ENCODE results near the gene RIN1.
"Not testable (repeated sequence)": the region's sequence is repeated elsewhere in the genome, so short reads cannot be mapped to it uniquely, and the experiment has no call there.

RIN1 gene

DNA sequence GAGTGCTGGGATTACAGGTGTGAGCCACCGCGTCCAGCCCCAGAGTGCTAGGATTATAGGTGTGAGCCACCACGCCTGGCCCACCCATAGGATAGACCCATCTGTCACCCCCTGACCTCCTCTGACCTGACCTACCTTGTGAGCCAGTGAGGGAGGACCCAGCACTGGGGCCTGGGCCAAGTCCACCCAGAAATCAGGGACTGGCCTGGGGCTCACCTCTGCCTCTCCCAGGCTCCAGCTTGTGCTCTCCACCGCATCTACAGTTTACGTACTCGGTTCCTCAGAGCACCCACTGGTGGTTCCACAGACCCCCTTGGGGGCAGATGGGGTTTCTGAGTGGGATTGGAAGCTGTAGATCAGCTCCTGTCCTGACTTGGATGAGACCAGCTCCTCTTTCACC, 28.9 kb upstream of the RIN1 start:
- Mint-ChIP-seq H3K9me3 (no peaks in the 10 kb centered on the region), H3K27me3 (no peaks in the 10 kb centered on the region), H3K4me1 (peaks cover 5% of the 10 kb centered on the region), H3K27ac (no peak overlapping the region), H3K4me3 (no peak overlapping the region), H3K36me3 (ENCODE audit: low read depth) (peaks cover 14% of the 10 kb centered on the region)
- DNase-seq (no peak), ATAC-seq (no peak)

DNA sequence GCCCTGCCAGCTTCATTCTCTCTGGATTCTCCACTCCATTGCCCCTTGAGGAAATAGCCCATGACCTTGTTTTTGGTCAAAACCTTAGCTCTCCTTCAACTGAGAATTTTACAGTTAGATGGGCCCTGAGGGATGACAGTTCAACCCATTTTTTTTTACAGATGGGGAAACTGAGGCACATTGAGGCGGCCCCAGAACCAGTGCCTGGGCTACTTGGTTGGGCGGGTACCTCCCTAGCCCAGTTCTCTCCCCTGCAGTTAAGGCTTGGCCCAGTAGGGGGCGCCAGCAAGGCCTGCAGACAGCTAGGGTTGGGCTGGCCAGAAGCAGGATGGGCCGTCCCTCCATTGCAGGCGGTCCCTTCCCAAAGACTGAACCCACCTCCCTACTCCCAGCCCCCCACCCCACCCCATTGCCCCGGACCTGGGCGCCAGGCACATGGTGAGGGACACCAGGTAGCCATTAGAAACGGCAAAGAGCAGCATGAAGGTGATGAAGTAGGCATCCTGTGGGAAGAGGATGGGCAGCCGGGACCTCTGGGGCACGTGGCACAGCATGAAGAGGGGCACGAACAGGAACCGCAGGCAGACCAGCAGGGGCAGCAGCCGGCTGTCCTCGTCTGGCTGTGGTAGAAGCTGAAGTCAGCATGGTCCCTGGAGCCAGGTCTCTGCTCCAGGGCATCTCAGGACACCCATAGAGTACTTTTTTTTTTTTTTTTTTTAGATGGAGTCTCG, 27.7 kb upstream of the RIN1 start:
- Mint-ChIP-seq H3K27ac (no peak overlapping the region), H3K4me3 (no peak overlapping the region), H3K9me3 (no peaks in the 10 kb centered on the region), H3K4me1 (no peaks in the 10 kb centered on the region), H3K36me3 (ENCODE audit: low read depth) (peaks cover 11% of the 10 kb centered on the region), H3K27me3 (no peaks in the 10 kb centered on the region)
- ATAC-seq (peak; percentile 50), DNase-seq (peak; percentile 88)

DNA sequence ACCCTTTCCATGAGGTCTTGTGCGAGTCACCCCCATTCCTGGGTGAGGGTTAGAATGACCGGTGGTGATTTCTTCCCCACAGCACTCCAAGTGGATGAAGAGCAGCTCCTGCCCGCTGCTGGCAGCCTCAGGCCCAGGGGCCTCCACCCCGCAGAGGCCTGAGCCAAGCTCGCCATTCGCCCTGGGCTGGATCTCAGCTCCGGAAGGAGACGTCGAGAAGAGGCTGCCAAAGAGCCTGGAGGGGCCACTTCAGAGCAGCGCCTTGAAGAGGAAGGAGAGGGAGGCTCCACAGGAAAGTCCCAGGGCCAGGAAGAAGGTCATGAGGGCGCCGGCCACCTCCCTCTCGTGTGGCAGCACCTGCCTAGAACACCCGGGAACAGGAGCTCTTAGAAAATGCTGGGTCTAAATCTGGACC, 27.0 kb upstream of the RIN1 start:
- DNase-seq (no peak), ATAC-seq (no peak)
- Mint-ChIP-seq H3K4me3 (no peak overlapping the region), H3K4me1 (no peaks in the 10 kb centered on the region), H3K9me3 (no peaks in the 10 kb centered on the region), H3K27ac (no peak overlapping the region), H3K27me3 (no peaks in the 10 kb centered on the region), H3K36me3 (ENCODE audit: low read depth) (peaks cover 11% of the 10 kb centered on the region)

DNA sequence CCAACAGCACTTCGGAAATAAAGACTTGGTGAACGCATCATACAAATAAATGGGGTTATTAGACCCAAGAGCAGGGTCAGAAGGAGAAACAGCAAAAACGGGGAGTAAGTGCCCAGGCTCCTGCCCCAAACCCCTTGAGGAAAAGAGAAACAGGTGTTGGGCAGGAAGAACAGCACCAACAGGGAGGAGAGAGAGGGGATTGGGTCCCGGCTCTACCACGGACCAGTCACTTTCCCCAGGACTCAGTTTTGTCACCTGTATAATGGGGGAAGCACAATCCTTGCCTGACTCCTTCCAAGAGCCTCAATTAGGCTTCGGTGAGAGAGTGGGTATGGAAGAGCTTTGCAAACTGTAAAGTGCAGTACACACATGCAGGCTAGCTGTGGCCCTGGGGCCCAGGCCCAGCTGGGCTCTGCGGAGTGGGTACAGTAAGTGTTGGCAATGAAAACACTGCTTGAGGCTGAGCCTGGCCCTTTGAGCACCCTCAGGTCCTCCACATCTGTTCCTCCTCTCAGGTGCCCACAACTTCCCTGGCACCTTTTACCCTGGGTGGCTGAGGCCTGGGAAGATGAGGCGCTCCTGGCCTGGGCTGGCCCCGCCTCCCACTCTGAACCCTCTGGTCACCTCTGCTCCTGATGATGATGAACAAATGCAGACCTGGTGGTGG, 26.4 kb upstream of the RIN1 start:
- no peaks in the 10 kb centered on the region for H3K4me1 Mint-ChIP-seq
- no peak overlapping the region for H3K27ac Mint-ChIP-seq
- no peak overlapping the region for H3K4me3 Mint-ChIP-seq
- no peaks in the 10 kb centered on the region for H3K27me3 Mint-ChIP-seq
- ATAC-seq (no peak), DNase-seq (no peak)
- H3K9me3 Mint-ChIP-seq, result no peaks in the 10 kb centered on the region
- peaks cover 6% of the 10 kb centered on the region for H3K36me3 Mint-ChIP-seq (ENCODE audit: low read depth)

DNA sequence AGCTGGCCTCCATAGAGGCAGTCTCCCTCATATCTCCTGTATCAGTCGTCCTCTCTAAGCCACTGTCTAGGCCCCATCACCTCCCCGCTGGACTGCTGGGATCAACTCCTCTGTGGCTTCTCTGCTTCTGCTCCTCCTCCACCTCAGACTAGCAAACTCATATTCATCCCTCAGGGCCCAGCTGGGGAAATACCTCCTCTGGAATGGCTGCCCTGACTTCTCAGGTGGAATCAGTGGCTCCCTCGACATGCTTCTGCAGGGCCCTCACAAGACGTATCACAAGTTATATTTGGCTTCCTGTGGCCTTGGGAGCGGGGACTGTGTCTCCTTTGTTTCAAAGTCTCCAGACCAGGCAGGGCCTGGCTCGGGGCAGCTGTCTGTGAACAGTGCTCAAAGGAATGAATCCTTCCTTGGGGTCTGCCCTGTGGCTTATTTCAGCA, 25.3 kb upstream of the RIN1 start:
- Mint-ChIP-seq H3K27me3 (no peaks in the 10 kb centered on the region), H3K27ac (no peak overlapping the region), H3K36me3 (ENCODE audit: low read depth) (peaks cover 6% of the 10 kb centered on the region), H3K9me3 (no peaks in the 10 kb centered on the region), H3K4me3 (no peak overlapping the region), H3K4me1 (no peaks in the 10 kb centered on the region)
- DNase-seq, result no peak
- ATAC-seq, result no peak

DNA sequence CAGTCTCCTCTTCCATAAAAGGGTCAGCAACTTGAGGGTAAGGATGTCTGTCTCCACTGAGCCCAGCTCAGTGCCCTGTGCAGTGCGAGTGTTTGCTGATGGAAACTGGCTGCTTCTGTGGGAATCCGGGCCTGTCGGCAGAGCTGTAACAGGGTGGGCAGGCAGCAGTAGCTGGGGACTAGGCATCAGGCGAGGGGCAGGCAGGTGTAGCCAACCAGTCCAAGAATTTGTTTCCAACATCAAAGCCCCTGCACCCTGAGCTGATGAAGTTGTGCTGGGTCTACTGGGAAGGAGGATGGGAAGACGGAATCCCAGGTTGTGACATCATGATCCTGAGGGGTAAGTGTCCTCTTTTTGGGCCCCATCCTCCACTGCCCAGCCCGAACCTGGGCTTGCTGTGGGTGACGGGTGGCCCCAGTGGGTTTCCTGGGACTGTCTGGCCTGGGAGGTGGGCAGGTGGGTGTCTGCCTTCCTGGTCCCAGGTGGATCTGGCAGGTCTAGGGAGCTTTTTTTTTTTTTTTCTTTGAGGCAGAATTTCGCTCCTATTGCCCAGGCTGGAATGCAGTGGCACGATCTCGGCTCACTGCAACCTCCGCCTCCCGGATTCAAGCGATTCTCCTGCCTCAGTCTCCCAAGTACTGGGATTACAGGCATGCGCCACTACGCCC, 24.3 kb upstream of the RIN1 start:
- H3K9me3 Mint-ChIP-seq, result no peaks in the 10 kb centered on the region
- no peak for ATAC-seq
- no peak for DNase-seq
- no peak overlapping the region for H3K27ac Mint-ChIP-seq
- H3K36me3 Mint-ChIP-seq (ENCODE audit: low read depth), result peaks cover 5% of the 10 kb centered on the region
- no peaks in the 10 kb centered on the region for H3K4me1 Mint-ChIP-seq
- H3K4me3 Mint-ChIP-seq, result no peak overlapping the region
- no peaks in the 10 kb centered on the region for H3K27me3 Mint-ChIP-seq

- ATAC-seq (no peak), DNase-seq (no peak)
- H3K4me3 Mint-ChIP-seq, result no peak overlapping the region
- no peaks in the 10 kb centered on the region for H3K27me3 Mint-ChIP-seq
- H3K27ac Mint-ChIP-seq, result no peak overlapping the region
- no peaks in the 10 kb centered on the region for H3K9me3 Mint-ChIP-seq
- H3K4me1 Mint-ChIP-seq, result no peaks in the 10 kb centered on the region
- H3K36me3 Mint-ChIP-seq (ENCODE audit: low read depth), result peaks cover 3% of the 10 kb centered on the region
These were observed 23.4 kb upstream of the RIN1 start for GRCh38 chr11:66359662-66360087.

- H3K36me3 Mint-ChIP-seq (ENCODE audit: low read depth); H3K27ac Mint-ChIP-seq; H3K27me3 Mint-ChIP-seq; H3K9me3 Mint-ChIP-seq; H3K4me3 Mint-ChIP-seq; DNase-seq; ATAC-seq: not testable (repeated sequence)
- peaks cover 15% of the 10 kb centered on the region for H3K4me1 Mint-ChIP-seq
These were observed 14.5 kb upstream of the RIN1 start for GRCh38 chr11:66350560-66351235.

GRCh38 chr11:66349084-66349386, 12.8 kb upstream of the RIN1 start:
- Mint-ChIP-seq H3K36me3 (ENCODE audit: low read depth) (peaks cover 5% of the 10 kb centered on the region), H3K27ac (no peak overlapping the region), H3K27me3 (peaks cover 3% of the 10 kb centered on the region), H3K9me3 (no peaks in the 10 kb centered on the region), H3K4me3 (no peak overlapping the region), H3K4me1 (peaks cover 32% of the 10 kb centered on the region)
- ATAC-seq, result no peak
- DNase-seq, result no peak

DNA sequence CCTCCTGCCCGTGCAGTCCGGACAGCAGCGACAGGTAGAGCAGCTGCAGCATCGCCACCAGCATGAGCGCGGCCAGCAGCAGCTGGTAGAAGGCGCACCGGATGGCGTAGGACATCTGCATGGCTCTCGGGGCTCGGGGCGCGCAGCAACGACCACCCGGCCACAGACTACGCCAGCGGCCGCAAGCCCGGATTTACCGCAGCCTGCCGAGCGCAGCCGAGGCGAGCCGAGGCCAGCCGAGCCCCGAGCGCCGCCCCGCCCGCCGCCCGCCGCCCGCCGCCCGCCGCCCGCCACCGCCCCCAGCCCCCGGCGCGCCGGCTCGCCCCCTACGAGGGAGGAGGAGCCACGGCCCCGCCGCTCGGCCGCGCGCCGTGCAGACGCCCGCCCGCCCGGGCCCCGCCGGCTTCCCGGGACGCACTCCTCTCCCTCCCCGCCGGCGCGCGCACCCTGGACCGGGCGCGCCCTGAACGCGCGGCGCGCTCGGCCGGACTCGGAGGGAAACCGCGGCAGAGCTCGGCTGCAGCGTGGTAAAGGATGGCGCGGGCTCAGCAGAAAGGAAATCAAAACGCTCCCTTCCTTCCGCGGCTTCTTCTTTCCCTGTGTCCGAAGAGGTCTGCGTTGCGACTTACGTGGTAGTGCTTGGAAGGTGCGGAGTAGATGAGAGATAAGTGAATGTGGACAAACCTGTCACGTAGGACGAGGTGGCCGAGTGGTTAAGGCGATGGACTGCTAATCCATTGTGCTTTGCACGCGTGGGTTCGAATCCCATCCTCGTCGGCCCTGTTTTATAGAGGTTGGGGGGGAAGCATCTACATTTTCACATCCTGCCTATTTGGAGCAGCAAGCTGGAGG, 11.4 kb upstream of the RIN1 start, which contains the start of gene B4GAT1:
TSS of gene B4GAT1 (minus strand) at position 205 of the 852 bp plus-strand sequence. CDS start at position 121, 84 bp downstream.
- peak; percentile 86 for ATAC-seq
- Mint-ChIP-seq H3K4me1 (peaks cover 46% of the 10 kb centered on the region), H3K27me3 (peaks cover 3% of the 10 kb centered on the region), H3K27ac (peak within 1 kb of the TSS; percentile 99), H3K4me3 (peak within 1 kb of the TSS; percentile 94), H3K9me3 (no peaks in the 10 kb centered on the region), H3K36me3 (ENCODE audit: low read depth) (peaks cover 12% of the 10 kb centered on the region)
- DNase-seq, result peak; percentile 85

- peaks cover 46% of the 10 kb centered on the region for H3K4me1 Mint-ChIP-seq
- H3K27me3 Mint-ChIP-seq, result peaks cover 3% of the 10 kb centered on the region
- no peaks in the 10 kb centered on the region for H3K9me3 Mint-ChIP-seq
- peak overlapping the region; percentile 91 for H3K27ac Mint-ChIP-seq
- H3K4me3 Mint-ChIP-seq, result peak overlapping the region; percentile 94
- ATAC-seq (no peak), DNase-seq (no peak)
- H3K36me3 Mint-ChIP-seq (ENCODE audit: low read depth), result peaks cover 14% of the 10 kb centered on the region
These were observed 10.5 kb upstream of the RIN1 start for GRCh38 chr11:66346476-66347424.

GRCh38 chr11:66345316-66345649, 9.0 kb upstream of the RIN1 start:
- Mint-ChIP-seq H3K9me3 (no peaks in the 10 kb centered on the region), H3K36me3 (ENCODE audit: low read depth) (peaks cover 23% of the 10 kb centered on the region)
- ATAC-seq, result peak; percentile 2

More at GRCh38 chr11:66345316-66345649, 9.0 kb upstream of the RIN1 start:
- no peak for DNase-seq
- Mint-ChIP-seq H3K4me1 (peaks cover 49% of the 10 kb centered on the region), H3K27ac (peak overlapping the region; percentile 91), H3K27me3 (peaks cover 3% of the 10 kb centered on the region), H3K4me3 (peak overlapping the region; percentile 94)
